A549 (cell line): ENCODE measurements around the gene SCUBE3. TPM values are rescaled to one million over a fixed set of nuclear protein-coding genes. Genes with fewer than 3 reads are reported as not detected.

Source experiments
- ATAC-seq, 2 experiments: fragments of 200-7000 bp in 1 of 2; fragments of >200 bp in 1 of 2; cut with Nextera tagmentation in 1 of 2; cut with Tn5 transposase in 1 of 2; 3 replicates each; pipeline versions ENCODE4 v1.8.0 to v1.9.1; 2018 to 2020; ENCODE audit warnings: mild to moderate bottlenecking in 1 of 2, moderate library complexity in 1 of 2
- CTCF ChIA-PET: fragments of 300-600 bp; sonication (Branson Sonifier 250); formaldehyde crosslinking; extraction: SDS; loops from one replicate; lab custom pipeline; 2021; ENCODE audit warnings: antibody characterized with exemption, inconsistent platforms; lab: Yijun Ruan, JAX
- POLR2A ChIA-PET: fragments of 350-600 bp; formaldehyde crosslinking; extraction: SDS; loops from one replicate; lab custom pipeline; 2021; ENCODE audit warnings: antibody characterized with exemption, inconsistent platforms; lab: Yijun Ruan, JAX
- DNase-seq, 2 experiments: peaks; one replicate each; pipeline versions ENCODE4 v3.0.0 to v3.0.0-alpha.2; 2011 to 2016; ENCODE audit warnings: low read depth in 1 of 2, low spot score in 1 of 2
- FAIRE-seq: peaks from 2 replicates; lab custom pipeline; 2011; peaks lifted over from hg19 to GRCh38; lab: Jason Lieb, UNC
- H3K27ac ChIP-seq, 2 experiments: fragments of >200 bp; sonication (Bioruptor Twin); formaldehyde crosslinking; 3 replicates each; pipeline ENCODE4 v1.5.1; 2016 to 2017
- H3K4me1 ChIP-seq: fragments of >200 bp; sonication (Bioruptor Twin); formaldehyde crosslinking; 3 replicates; pipeline ENCODE4 v1.6.1; 2016
- H3K4me2 ChIP-seq: fragments of >200 bp; sonication (Bioruptor Twin); formaldehyde crosslinking; 3 replicates; pipeline ENCODE4 v1.6.1; 2016
- H3K4me3 ChIP-seq: fragments of >200 bp; sonication (Bioruptor Twin); formaldehyde crosslinking; 3 replicates; pipeline ENCODE4 v1.5.1; 2016
- H3K9me3 ChIP-seq: fragments of >200 bp; sonication (Bioruptor Twin); formaldehyde crosslinking; 3 replicates; pipeline ENCODE4 v1.6.1; 2016
- BHLHE40 ChIP-seq: IDR thresholded peaks from 2 replicates; pipeline ENCODE4 v1.6.1; 2012; ENCODE audit warnings: low read depth, low read length, inconsistent platforms
- EHMT2 ChIP-seq: fragments of 200-600 bp; sonication (generic); IDR thresholded peaks from 2 replicates; pipeline ENCODE4 v1.6.1; 2016; ENCODE audit warnings: antibody characterized with exemption, low read depth, mild to moderate bottlenecking, moderate library complexity
- ESRRA ChIP-seq: fragments of 150-350 bp; IDR thresholded peaks from 2 replicates; pipeline ENCODE4 v1.6.1; 2014; ENCODE audit warnings: mild to moderate bottlenecking, low read length, borderline replicate concordance
- FOSL2 ChIP-seq, 2 experiments: fragments of 450-650 bp in 1 of 2; fragments of >200 bp in 1 of 2; sonication (Bioruptor Twin) in 1 of 2; formaldehyde crosslinking; IDR thresholded peaks; 2 replicates each; pipeline versions ENCODE4 v1.5.0 to v1.6.1; 2016 to 2020; ENCODE audit warnings: mild to moderate bottlenecking in 1 of 2, moderate library complexity in 1 of 2
- HDAC2 ChIP-seq: fragments of 200-600 bp; sonication (generic); IDR thresholded peaks from 2 replicates; pipeline ENCODE4 v1.6.1; 2016
- HEYL ChIP-seq: fragments of 250-450 bp; sonication (Bioruptor Pico); IDR thresholded peaks from 2 replicates; pipeline ENCODE4 v1.8.0; 2021; ENCODE audit warnings: mild to moderate bottlenecking, moderate library complexity
- HOXA7 ChIP-seq: fragments of 250-450 bp; sonication (Bioruptor Pico); IDR thresholded peaks from 2 replicates; pipeline ENCODE4 v1.5.0; 2020; ENCODE audit warnings: mild to moderate bottlenecking, moderate library complexity
- JUNB ChIP-seq: fragments of >200 bp; sonication (Bioruptor Twin); formaldehyde crosslinking; IDR thresholded peaks from 2 replicates; pipeline ENCODE4 v1.6.1; 2016
- KDM1A ChIP-seq: fragments of 200-600 bp; sonication (generic); IDR thresholded peaks from 2 replicates; pipeline ENCODE4 v1.6.1; 2016; ENCODE audit warnings: low read depth, mild to moderate bottlenecking
- MAFK ChIP-seq: fragments of 450-650 bp; IDR thresholded peaks from 2 replicates; pipeline ENCODE4 v1.6.1; 2014; ENCODE audit not compliant: partially characterized antibody
- MAZ ChIP-seq: fragments of 150-350 bp; IDR thresholded peaks from 2 replicates; pipeline ENCODE4 v1.6.1; 2014; ENCODE audit warnings: antibody characterized with exemption, low read depth, low read length, borderline replicate concordance
- NFE2L2 ChIP-seq: fragments of 150-350 bp; conservative IDR thresholded peaks from 2 replicates; pipeline ENCODE4 v1.6.1; 2014; ENCODE audit warnings: low read length
- POLR2A ChIP-seq: IDR thresholded peaks from 2 replicates; pipeline ENCODE4 v1.6.1; 2012; ENCODE audit warnings: mild to moderate bottlenecking, low read length
- POLR2AphosphoS2 ChIP-seq: conservative IDR thresholded peaks from 2 replicates; pipeline ENCODE4 v1.6.1; 2012; ENCODE audit warnings: low read length, improper control_type of control experiment, inconsistent platforms
- RARB ChIP-seq: fragments of 250-450 bp; sonication (Bioruptor Pico); IDR thresholded peaks from 2 replicates; pipeline ENCODE4 v1.8.0; 2021; ENCODE audit warnings: mild to moderate bottlenecking, moderate library complexity
- RFX5 ChIP-seq: fragments of 450-650 bp; IDR thresholded peaks from 2 replicates; pipeline ENCODE4 v1.7.1; 2014; ENCODE audit warnings: antibody characterized with exemption, mild to moderate bottlenecking, moderate library complexity
- RNF2 ChIP-seq: fragments of 200-600 bp; sonication (generic); IDR thresholded peaks from 2 replicates; pipeline ENCODE4 v1.6.1; 2016; ENCODE audit warnings: low read depth, mild to moderate bottlenecking, antibody characterized with exemption, moderate library complexity, borderline replicate concordance
- TP53 ChIP-seq: fragments of 250-450 bp; sonication (Bioruptor Pico); IDR thresholded peaks from 2 replicates; pipeline ENCODE4 v1.5.0; 2021; ENCODE audit warnings: mild to moderate bottlenecking, moderate library complexity
- ZSCAN20 ChIP-seq: fragments of 250-450 bp; sonication (Bioruptor Pico); IDR thresholded peaks from 2 replicates; pipeline ENCODE4 v1.8.0; 2022; ENCODE audit warnings: mild to moderate bottlenecking, moderate library complexity
- WGBS: methylation state at CpG from one replicate; pipeline ENCODE4 v1.1.6; 2017; ENCODE audit errors: missing lambda C conversion rate; 5-methylcytosine and 5-hydroxymethylcytosine counted together
- polyA plus RNA-seq, 4 experiments: library from polyadenylated mRNA; depleted of rRNA in 3 of 4; stranded (reverse); fragments of >200 nt; fragmentation: RNase III in 1 of 4; extraction: RNeasy Plus Mini Kit Qiagen cat#74134 plus additional on column Dnase treatment in 1 of 4; gene quantifications; 2 replicates in 3 of 4; 3 replicates in 1 of 4; pipeline ENCODE4 v1.2.3, GENCODE V29; 2011 to 2017
- TF ChIP-seq, protein P1 (sequence below): IDR thresholded peaks from 2 replicates; pipeline ENCODE4 v1.6.1; 2012
- TF ChIP-seq, protein P2 (sequence below): fragments of >200 bp; sonication (Bioruptor Twin); formaldehyde crosslinking; IDR thresholded peaks from 3 replicates; pipeline ENCODE4 v1.6.1; 2016
- TF ChIP-seq, protein P3 (sequence below): fragments of 250-450 bp; sonication (Bioruptor Pico); IDR thresholded peaks from 2 replicates; pipeline ENCODE4 v1.5.0; 2021; ENCODE audit warnings: mild to moderate bottlenecking, moderate library complexity, borderline replicate concordance
- TF ChIP-seq, protein P4 (sequence below): fragments of 450-650 bp; IDR thresholded peaks from 2 replicates; pipeline ENCODE4 v1.6.1; 2014; ENCODE audit warnings: antibody characterized with exemption
- TF ChIP-seq, protein P5 (sequence below): IDR thresholded peaks from 2 replicates; pipeline ENCODE4 v1.6.1; 2012

Gene SCUBE3
- polyA plus RNA-seq, 2 of the 4 experiments (the other 2 are of a cell fraction), result 0.06 to 0.13 TPM

DNA sequence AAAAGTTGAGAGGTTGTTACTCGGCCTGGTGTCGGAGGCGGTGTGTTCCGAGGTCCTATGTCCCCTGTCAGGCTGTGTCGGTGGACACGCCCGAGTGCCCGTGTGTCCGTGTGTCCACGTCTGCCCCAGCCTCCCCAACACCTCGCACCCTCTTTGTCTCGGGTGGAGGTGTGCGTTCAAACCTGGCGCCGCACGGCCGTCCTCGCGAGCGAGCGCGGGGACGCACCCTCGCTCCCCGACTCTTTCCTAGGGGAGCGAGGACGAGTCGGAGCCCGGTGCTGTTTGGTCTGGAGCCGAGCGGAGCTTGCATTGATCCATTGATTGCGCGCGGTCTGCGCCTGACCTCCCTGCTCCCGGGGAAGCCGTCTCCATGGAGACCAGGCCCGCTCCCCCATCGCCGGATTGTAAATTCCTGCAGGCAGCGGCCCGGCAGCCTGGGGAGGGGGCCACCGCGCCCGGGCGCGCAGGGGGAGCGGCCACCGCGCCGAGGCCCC is 411 bp upstream of the SCUBE3 start:
- WGBS, result 93% methylated on average over 34 of the region's 51 CpGs
- ChIA-PET CTCF (interaction anchor here (1.1 to 1.2 kb wide), 2 partner anchors 66 to 74 kb away, joined by 3 read pairs; no protein-coding TSS in a partner anchor), POLR2A (no interaction called here)
- Histone ChIP-seq H3K27ac (peak overlapping the region in 1 of 2 experiments; percentile 83; a peak in 2 of 6 replicates), H3K4me2 (peak overlapping the region; percentile 97), H3K4me3 (peak overlapping the region; percentile 58), H3K9me3 (no peaks in the 10 kb centered on the region), H3K4me1 (no peaks in the 10 kb centered on the region)
- TF ChIP-seq JUNB, result no peak
- TF ChIP-seq POLR2A, result no peak
- no peak for TF ChIP-seq TP53
- TF ChIP-seq, protein P1, sequence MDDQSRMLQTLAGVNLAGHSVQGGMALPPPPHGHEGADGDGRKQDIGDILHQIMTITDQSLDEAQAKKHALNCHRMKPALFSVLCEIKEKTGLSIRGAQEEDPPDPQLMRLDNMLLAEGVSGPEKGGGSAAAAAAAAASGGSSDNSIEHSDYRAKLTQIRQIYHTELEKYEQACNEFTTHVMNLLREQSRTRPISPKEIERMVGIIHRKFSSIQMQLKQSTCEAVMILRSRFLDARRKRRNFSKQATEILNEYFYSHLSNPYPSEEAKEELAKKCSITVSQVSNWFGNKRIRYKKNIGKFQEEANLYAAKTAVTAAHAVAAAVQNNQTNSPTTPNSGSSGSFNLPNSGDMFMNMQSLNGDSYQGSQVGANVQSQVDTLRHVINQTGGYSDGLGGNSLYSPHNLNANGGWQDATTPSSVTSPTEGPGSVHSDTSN, result no peak
- TF ChIP-seq RFX5, result no peak
- no peak for TF ChIP-seq RNF2
- no peak for TF ChIP-seq POLR2AphosphoS2
- no peak for TF ChIP-seq EHMT2
- no peak for TF ChIP-seq HOXA7 (CRISPR knock-in tag)
- TF ChIP-seq, protein P2, sequence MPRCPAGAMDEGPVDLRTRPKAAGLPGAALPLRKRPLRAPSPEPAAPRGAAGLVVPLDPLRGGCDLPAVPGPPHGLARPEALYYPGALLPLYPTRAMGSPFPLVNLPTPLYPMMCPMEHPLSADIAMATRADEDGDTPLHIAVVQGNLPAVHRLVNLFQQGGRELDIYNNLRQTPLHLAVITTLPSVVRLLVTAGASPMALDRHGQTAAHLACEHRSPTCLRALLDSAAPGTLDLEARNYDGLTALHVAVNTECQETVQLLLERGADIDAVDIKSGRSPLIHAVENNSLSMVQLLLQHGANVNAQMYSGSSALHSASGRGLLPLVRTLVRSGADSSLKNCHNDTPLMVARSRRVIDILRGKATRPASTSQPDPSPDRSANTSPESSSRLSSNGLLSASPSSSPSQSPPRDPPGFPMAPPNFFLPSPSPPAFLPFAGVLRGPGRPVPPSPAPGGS, result no peak
- TF ChIP-seq, protein P3, sequence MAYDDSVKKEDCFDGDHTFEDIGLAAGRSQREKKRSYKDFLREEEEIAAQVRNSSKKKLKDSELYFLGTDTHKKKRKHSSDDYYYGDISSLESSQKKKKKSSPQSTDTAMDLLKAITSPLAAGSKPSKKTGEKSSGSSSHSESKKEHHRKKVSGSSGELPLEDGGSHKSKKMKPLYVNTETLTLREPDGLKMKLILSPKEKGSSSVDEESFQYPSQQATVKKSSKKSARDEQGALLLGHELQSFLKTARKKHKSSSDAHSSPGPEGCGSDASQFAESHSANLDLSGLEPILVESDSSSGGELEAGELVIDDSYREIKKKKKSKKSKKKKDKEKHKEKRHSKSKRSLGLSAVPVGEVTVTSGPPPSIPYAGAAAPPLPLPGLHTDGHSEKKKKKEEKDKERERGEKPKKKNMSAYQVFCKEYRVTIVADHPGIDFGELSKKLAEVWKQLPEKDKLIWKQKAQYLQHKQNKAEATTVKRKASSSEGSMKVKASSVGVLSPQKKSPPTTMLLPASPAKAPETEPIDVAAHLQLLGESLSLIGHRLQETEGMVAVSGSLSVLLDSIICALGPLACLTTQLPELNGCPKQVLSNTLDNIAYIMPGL (CRISPR knock-in tag), result no peak
- TF ChIP-seq BHLHE40, result no peak
- no peak for TF ChIP-seq KDM1A
- TF ChIP-seq RARB (CRISPR knock-in tag), result no peak
- no peak for TF ChIP-seq HEYL (CRISPR knock-in tag)
- ATAC-seq (no peak), FAIRE-seq (no peak), DNase-seq (no peak)

DNA sequence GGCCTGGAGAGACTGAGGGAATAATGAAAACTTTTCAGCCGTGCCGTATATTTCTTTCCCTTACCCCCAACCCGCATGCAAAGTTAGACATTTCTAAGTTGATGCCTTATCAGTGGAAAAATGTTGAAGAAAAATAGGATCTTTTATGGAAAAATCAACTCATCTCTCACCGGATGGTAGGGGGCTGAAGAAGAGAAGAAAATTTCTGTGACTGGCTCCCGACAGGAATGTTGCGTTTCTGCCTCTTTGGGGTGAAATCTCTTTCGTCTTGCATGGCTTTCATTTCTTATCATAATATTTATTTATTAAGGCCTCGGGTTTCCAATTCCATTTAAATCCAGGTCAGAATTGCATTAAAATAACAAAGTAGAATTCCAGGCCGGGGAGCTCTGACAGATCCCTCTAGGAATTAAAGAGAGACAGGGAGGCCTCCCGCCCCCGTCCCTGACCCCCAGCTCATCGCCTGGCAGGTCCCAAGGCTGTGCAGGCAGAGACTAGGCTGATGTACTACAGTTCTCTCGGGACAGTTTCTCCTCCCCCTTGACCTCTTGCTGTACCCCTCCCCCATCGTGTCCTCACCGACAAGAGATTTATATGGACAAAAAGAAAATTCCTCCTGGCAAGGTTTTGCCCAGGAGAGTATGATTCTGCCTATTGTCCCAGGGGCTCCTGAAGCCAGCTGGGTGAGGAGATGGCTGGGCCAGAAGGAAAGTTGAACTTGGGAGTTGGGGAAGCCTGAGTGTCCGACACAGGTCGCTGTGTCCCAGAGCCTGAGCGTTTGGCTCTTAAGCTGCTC is 1.3 kb downstream of the SCUBE3 start:
- ChIA-PET POLR2A (interaction anchor here (1.0 kb wide), 1 partner anchor 44 kb away, joined by 3 read pairs; no protein-coding TSS in a partner anchor), CTCF (interaction anchor here (1.6 to 2.6 kb wide), 2 partner anchors 10 to 26 kb away, joined by 5 to 12 read pairs; no protein-coding TSS in a partner anchor)
- TF ChIP-seq, protein P4, sequence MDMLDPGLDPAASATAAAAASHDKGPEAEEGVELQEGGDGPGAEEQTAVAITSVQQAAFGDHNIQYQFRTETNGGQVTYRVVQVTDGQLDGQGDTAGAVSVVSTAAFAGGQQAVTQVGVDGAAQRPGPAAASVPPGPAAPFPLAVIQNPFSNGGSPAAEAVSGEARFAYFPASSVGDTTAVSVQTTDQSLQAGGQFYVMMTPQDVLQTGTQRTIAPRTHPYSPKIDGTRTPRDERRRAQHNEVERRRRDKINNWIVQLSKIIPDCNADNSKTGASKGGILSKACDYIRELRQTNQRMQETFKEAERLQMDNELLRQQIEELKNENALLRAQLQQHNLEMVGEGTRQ, result no peak
- no peak for TF ChIP-seq FOSL2 (IDR thresholded peaks at IDR 0.05)
- no peak for TF ChIP-seq FOSL2 (CRISPR knock-in tag; IDR thresholded peaks at IDR 0.05)
- no peak for TF ChIP-seq ESRRA
- TF ChIP-seq, protein P5, sequence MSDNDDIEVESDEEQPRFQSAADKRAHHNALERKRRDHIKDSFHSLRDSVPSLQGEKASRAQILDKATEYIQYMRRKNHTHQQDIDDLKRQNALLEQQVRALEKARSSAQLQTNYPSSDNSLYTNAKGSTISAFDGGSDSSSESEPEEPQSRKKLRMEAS, result no peak
- no peak for TF ChIP-seq MAZ
- no peak for TF ChIP-seq POLR2AphosphoS2
- no peak for TF ChIP-seq HDAC2
- no peak for TF ChIP-seq MAFK
- no peak for TF ChIP-seq ZSCAN20 (CRISPR knock-in tag)
- no peak for TF ChIP-seq BHLHE40
- TF ChIP-seq NFE2L2, result no peak
- ATAC-seq (no peak), FAIRE-seq (no peak), DNase-seq (no peak)
- no peaks in the 10 kb centered on the region for H3K9me3 ChIP-seq
- no peak overlapping the region for H3K4me3 ChIP-seq
- no peaks in the 10 kb centered on the region for H3K4me1 ChIP-seq
- H3K27ac ChIP-seq, result no peak overlapping the region
- WGBS, result 86% methylated on average over 16 of the region's 18 CpGs
- H3K4me2 ChIP-seq, result no peak overlapping the region; the same call in 2 of the 3 replicates
